HepG2 (cell line): Measurements from ENCODE around the gene CGREF1. TPM values are rescaled to one million over a fixed set of nuclear protein-coding genes. Genes with fewer than 3 reads are reported as not detected.

ENCODE experiments used
- BCLAF1 ChIP-seq: fragments of 450-650 bp; IDR thresholded peaks from 2 replicates; pipeline ENCODE4 v1.6.1; 2017; ENCODE audit warnings: mild to moderate bottlenecking
- LBX2 ChIP-seq: sonication (generic); formaldehyde crosslinking; IDR thresholded peaks from 2 replicates; pipeline ENCODE4 v1.5.0; 2020; ENCODE audit warnings: missing genetic modification reagents, mild to moderate bottlenecking, borderline replicate concordance
- POLR2G ChIP-seq: fragments of 200-400 bp; formaldehyde crosslinking; IDR thresholded peaks from 2 replicates; pipeline ENCODE4 v1.6.1; 2018; ENCODE audit warnings: mild to moderate bottlenecking, low read depth, low read length, moderate library complexity
- SNAPC4 ChIP-seq: sonication (generic); formaldehyde crosslinking; IDR thresholded peaks from 2 replicates; pipeline ENCODE4 v1.4.0; 2020; ENCODE audit warnings: mild to moderate bottlenecking, missing genetic modification reagents
- polyA plus RNA-seq, 8 experiments: library from polyadenylated mRNA; depleted of rRNA in 3 of 8; stranded (reverse) in 7 of 8; unstranded in 1 of 8; fragments of >200 nt; fragmentation: Illumina TruSeq in 4 of 8; extraction: Trizol in 4 of 8; gene quantifications; 2 replicates each; pipeline versions ENCODE4 v1.2.1 to v1.2.3, GENCODE V29; 2011 to 2016; ENCODE audit warnings: low read depth in 4 of 8, missing spikeins in 1 of 8, mixed read lengths in 1 of 8; ENCODE audit not compliant: insufficient read depth in 1 of 8
- total RNA-seq, 5 experiments: library from RNA; depleted of rRNA; stranded (reverse); fragments of >200 nt; fragmentation: Illumina TruSeq; extraction: Trizol; gene quantifications; 2 replicates each; pipeline ENCODE4 v1.2.3, GENCODE V29; 2016; ENCODE audit warnings: low read depth in 1 of 5

The CGREF1 gene
- total and polyA plus RNA-seq, 2 of the 13 experiments (the other 11 are each of a cell fraction or from before 2014, with no cell fraction given) = 13.9 to 23.4 TPM

- TF ChIP-seq SNAPC4 (CRISPR knock-in tag) = no peak
- no peak for TF ChIP-seq POLR2G
- no peak for TF ChIP-seq LBX2
- TF ChIP-seq BCLAF1 = no peak
These were observed 3.9 kb upstream of the CGREF1 start (continued) for GRCh38 chr2:27122791-27123190.
